Measurements from ENCODE around the gene ARHGAP23.
"Not testable (repeated sequence)": the region's sequence is repeated elsewhere in the genome, so short reads cannot be mapped to it uniquely, and the experiment has no call there.

ARHGAP23 gene

DNA sequence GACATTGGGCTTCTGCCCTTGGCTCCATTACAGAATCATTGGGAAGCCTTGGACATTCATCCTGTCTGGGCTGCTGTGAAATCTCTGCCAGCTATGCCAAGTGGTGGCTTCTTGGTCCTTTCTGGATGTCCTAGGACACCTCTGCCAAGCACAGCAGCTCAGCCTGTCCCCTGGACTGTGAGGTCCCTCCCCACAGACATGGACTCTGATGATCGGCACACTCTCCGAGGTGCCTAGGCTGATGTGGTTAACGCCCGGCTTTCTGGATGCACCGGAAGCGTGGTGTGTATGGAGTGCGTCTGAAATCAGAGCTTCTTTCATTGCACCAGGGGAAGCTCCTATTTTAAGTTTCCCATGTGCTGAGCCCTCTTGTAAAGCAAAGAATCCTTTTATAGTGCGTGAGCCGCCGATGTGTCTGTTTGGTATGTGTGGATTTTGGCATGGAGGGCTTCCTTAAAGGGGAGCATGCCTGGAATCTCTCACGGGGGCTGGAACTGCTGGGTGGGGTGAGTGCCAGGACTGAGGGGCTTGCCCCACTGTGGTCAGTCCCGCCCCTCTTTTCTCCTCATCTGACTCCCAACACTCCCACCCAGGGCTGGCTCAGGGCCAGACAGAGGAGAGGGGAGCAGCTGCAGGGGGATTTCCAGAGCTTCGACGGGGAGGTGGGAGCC is 7.0 kb upstream of the ARHGAP23 start:
- DNase-seq, result no peak

DNA sequence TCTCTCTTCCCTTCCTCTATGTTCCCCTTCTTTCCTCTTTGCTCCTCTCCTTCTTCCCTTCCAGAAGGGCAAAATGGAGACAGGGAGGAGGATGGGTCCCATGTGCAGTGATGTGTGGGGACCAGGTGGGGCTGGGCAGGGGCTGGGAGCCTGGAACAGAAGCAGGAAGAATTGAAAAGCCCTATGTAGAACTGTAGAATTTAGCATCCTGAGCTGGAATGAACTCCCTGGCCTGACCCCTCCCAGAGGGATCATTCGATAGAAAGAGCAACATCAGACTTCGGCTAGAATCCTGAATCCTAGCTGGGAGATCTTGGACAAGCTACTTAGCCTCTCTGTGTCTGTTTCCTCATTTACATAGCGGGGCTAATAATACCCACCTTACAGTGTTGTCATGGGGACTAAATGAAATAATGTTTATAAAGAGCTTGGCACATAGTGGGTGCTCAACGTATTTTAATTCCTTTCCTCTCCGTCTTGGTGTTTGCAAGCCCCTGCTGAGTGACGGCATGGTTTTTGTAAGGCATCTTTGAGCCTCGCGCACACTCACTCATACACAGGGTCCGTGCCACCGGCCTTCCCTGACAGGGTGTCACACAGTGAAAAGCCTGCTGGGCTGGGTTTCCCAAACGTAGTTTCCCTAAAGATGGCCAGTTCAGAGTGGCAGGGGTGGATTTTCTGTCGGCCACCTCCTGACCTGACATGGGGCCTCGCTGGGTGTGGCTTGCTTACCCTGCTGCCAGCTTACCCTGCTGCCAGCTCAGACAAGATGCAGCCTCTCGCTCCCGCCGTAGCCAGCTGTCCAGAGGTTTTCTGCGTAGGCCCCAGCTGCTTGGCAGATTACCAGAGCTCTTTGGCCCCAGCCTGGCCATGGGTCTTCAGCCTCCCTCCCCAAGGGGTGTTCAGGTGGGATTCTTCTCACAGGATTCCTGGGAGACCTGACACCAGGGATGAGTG is 6.1 kb upstream of the ARHGAP23 start:
- no peak for DNase-seq

DNA sequence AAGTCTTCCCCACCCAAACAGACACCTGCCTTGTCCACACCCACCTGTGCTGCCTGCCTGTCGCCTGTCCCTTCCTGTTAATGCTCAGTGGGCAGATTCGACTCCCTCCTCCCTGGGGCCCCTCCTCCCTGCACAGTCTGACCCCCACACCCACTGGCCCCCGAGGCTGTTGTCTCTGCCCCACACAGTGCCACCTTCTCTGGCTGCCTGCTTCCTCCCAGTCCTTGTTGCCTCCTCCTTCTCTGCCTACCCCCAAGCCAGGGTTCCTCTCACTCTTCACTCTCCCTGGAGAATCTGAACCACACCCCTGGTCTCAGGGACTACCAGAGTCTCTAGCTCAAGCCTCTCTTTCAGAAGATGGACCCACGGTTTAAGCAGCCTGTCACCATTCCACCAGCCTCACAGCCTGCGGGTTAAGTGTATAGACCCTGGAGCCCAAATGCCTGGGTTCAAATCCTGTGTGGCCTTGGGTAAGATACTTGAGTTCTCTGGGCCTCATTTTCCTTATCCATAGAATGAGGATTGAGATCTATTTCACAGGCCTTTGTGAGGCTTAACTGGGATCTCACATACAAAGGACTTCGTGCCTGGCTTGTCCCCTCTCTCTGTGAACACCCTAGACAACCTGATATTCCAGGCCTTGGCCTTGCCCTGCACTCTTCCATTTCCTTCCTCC is 3.8 kb upstream of the ARHGAP23 start:
- no peak for DNase-seq

DNA sequence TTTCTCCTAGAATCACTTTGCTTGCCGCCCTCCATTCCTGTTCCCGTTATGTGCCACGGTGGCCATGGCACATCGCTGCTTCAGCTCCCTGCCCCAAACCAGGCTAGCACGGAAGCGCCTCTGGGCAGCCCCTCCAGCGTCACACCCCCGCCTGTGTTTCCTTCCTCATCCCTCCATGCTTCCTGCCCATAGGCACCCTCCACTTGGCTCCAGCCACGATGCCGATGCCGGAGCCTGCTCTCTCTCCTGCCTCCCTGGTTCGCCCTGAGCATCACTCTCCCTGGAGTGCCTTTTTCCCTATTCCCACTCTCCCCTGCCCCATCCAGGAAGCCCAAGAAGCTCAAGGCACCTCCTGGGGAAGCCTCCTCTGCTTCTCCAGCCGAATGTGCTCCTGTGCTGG is 3.2 kb upstream of the ARHGAP23 start:
- no peak for DNase-seq

DNA sequence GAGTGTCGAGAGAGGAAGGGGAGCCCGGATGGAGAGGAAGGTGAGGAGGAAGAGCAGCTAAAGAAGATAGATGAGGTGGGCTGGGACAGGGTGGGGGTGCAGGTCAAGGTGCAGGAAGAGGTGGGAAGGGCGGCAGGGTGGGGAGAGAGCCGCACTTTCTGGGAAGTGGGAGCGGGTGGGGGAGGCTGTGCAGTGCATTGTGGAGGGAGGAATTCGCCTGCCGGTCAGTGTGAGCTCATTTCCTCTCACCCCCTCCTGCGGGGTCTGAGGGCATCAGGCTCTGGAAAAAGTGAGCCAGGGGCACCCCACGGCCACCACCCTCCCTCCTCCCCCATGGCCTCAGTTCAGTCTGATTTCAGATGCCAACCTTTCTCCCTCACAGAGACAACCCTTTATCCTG is 2.5 kb upstream of the ARHGAP23 start:
- no peak for DNase-seq

DNA sequence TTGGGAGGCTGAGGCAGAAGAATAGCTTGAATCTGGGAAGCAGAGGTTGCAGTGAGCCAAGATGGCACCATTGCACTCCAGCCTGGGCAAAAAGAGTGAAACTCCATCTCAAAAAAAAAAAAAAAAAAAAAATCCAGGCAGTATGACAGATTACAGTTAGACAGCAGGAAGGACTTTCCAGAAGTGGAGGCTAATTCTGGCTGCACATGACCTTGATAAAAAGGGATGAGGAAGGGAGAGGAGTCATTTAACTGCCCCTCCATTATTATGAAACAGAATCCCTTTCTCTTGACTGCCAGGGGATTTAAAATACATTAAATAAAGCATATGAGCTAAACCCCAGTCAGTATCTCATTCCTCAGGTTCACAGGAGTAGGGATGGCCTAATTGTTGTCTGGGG is 1.8 kb upstream of the ARHGAP23 start:
- no peak for DNase-seq

DNA sequence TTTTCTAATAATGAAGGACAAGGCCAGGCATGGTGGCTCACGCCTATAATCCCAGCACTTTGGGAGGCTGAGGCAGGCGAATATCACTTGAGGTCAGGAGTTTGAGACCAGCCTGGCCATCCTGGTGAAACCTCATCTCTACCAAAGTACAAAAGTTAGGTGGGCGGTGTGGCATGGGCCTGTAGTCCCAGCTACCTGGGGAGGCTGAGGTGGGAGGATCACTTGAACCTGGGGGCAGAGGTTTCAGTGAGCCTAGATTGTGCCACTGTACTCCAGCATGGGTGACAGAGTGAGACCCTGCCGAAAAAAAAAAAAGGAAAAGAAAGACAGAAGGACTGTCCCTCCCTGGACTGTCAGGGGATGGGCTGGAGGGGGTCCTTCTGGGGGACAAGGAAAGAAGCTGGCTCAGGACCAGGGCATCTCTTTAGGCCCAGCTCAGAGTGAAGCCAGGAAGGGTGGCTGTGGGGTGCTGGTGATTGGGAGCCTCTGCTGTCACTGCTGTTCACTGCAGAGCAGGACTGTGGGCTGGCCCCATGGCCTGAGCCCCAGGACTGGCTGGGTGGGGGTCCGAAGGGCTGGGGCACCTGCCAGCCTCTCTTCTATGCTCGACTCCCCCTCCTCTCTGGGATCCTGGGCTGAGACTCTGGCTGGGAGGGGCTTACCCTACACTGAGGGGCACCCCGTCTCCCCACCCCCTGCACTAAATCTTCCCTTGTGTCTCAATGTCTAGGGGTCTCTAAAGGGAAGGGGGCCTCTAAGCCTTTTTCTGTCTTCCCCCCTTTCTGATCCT is 909 bp upstream of the ARHGAP23 start:
- DNase-seq, result no peak

DNA sequence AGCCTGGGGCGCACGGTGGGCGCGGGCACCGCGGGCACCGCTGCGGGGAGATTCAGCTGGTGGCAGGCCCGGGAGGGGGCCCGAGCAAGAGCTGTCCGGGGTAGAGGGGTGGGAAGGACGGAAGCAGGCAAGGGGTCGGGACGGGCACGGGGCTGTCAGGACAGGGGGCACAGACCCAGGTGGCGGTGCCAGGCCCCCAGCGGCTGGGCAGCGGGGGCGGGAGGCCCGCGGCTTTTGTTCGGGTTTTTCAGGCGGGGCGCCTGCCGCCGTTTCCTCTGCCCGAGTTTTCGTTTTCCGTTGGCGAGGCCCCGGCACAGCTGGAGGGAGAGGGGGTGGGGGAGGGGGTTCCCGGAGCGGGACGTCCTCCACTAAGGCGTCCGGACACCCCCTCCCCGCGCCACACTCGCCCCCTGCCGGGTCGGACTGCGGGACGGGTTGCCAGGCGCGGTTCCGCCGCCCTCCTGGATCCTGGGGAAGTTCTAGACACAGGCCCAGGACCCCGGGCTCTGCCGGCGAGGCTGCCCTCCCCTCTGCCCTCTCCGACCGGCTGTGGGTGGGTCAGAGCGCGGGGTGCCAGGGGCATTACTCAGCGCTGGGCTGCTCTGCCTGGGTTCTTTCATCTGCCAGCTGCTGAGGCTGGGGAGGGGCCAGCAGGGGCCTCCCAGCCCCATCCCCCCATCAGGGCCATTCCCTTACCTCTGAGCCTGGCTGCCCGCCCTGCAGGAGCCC is 543 bp downstream of the ARHGAP23 start:
- DNase-seq, result no peak

DNA sequence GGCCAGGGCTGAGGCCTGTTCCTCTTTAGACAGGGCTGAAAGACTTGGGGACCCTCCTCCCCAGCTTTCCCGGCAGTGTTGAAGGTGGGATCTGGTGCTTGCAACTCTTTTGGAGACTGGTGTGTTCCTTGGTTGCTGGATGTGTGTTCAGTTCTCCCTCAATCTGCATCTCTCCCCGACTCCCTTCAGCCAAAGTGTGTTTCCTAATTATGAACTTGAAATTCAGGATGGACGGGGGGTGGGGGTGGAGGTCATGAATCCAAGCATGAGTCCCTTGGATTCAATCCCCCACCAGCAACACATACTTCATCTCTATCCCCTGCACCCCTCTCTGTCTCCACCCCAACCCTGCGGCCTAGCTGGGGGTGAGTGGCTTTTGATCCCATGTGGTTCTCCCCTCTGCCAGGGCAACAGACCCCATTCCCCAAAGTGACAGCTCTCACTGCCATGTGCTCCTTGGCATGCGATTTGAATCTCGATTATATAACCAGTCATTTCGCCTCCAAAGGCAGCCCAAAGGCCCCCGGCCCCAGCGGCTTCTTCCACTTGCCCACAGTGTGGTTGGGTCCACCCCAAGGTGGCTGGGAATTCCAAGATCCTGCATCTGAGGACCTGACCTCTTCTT is 1.3 kb downstream of the ARHGAP23 start:
- DNase-seq, result no peak

DNA sequence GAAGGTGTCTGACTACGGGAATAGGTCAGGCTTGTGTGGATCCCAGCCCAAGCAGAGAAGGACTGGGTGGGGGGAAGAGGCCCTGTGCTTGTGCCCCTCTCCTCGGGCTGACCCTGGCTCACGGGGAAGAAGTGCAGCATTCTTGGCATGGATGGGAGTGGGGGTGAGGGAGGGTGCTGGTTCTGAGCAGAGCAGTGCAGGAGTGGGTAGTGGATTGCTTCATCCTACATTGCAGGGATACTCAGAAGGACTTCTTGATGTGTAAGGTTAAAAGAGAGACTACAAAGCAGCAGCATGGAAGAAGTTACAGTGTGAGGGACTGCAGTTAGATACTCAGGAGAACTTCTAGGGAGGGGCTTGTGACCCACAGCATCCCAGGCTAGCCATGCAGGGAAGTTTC is 2.1 kb downstream of the ARHGAP23 start:
- DNase-seq, result no peak

DNA sequence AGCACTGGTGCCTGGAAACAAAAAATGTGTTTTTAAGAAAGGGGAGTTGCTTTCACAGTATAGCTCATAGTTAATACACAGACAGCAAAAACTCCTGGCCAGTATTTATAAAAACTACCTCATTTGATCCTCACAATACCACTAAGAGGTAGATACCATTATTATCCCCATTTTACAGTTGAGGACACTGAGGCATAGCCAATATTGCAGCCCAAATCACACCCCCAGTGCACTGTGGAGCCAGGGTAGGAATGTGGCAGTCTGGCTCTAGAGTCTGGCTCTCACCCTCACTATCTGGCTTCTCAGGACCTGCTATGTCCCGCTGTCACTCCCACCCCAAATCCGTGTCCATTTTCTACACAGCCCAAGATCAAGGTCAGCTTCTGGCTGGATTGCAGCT is 2.6 kb downstream of the ARHGAP23 start:
- no peak for DNase-seq

DNA sequence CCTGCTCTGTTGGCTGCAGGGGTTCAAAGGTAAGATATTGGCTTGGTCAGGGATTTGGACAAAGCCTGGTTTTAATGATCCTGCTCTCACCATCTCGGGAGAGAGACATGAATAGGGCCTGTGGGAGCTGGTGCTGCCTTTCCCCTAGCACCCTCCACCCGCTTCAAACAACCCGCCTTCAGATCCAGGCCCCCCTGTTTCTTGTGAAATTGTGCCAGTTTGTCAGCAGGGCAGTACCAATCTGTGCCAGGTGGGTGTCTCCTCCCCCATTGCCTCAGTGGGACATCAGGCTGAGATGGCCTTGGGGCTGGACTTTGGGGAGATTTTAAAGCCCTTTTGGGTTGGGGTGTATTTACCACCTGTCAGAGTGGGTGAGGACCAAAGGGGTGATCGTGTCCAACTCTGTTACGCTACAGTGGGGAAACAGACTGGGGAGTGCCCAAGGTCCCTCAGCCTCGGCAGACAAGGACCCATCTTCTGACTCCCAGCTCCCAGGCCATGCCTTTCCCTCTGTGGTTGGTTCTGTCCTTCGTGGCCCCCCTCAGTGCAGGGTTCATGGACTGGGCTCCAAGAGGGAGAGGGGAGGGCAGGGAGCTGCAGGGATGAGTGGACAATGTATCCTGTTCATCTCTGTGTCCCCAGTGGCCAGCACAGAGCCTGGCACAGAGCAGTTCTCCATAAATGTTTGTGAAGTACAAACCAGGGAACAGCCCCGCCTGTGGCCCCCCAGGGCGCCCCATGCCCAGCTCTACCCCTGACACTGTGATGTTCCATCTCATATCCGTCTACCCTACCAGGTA is 3.3 kb downstream of the ARHGAP23 start:
- DNase-seq, result no peak

DNA sequence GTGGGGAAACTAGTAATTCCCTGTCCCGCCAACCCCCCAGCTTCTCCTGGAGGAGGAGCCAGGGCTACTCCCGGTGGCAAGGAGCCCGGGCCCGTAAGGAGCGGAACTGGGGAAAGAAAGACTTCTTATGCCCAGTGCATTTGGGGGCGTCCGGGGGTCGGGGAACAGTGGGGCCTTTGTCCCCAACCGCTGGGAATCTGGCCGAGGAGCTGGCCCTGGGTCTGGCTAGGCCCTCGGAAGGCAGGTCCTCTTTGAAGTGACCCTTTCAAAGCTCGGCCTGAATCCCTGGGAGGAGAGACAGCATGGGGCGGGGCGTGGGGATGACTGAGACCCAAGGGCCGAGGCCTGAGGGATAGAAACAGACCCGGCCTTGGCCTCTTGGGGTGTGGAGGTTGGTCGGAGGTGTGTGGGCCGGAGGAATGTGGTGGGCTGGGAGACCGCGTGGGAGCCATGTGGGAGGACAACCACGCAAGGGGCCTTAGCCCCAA is 6.0 kb downstream of the ARHGAP23 start:
- DNase-seq, result no peak

DNA sequence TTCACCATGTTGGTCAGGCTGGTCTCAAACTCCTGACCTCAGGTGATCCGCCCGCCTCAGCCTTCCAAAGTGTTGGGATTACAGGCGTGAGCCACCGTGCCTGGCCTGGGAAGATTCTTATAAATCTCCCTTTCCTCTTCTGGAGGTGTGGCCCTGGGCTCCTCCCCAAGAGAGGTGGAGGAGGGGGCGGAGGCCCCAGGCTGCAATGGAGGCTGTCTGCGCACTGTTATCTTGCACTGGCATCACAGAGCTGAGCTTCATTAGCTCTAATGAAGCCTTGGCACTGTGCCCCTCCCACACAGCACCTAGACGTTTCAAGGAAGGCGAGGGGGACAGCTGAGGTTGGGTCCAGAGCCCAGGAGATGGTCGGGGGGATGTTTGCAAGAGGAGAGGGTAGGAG is 7.5 kb downstream of the ARHGAP23 start:
- no peak for DNase-seq

DNA sequence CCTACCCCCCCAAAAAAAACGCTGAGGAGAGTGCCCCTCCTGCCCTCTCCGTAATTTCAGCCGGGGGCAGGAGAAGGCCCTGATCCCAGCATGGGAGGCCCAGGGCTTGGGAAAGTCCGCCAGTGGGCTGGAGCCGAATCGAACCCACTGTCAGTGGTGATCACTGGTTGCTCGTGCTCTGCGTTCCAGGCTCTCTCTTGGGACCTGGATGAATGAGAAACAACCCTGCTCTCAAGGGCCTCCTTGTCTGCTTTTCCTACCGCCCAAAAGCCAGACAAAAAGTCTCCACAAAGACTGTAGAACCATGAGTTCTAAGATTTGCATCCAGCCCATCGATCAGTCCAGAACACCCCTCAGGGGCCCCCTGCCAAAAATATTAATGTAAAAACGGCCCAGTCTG is 8.1 kb downstream of the ARHGAP23 start:
- DNase-seq, result no peak

DNA sequence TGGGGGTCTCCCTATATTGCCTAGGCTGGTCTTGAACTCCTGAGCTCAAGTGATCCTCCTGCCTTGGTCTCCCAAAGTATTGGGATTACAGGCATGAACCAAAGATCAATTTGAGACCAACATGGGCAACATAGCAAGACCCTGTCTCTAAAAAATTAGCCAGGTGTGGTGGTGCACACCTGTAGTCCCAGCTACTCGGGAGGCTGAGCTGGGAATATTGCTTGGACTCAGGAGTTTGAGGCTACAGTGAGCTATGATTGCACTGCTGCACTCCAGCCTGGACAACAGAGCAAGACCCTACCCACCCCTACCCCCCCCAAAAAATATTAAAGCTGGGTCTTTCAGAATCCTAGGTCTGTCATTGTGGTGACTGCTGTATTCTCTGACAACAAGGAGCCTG is 9.0 kb downstream of the ARHGAP23 start:
- not testable (repeated sequence) for DNase-seq

DNA sequence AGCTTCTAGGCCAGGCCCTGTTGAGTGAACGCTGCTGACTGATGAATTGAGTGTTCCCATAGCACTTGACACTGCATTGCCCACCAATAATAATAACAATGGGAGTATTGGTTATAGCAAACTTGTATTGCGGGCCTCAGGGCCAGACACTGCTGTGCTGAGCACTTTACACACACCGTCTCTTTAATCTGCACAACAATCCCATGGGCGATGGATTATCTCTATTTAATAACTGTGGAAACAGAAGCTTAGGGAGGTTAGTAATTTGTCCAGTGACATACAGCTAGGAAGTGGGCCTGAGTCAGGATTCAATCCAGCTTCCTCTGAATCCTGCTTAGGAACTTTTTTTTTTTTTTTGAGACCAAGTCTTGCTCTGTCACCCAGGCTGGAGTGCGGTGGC is 11.2 kb downstream of the ARHGAP23 start:
- no peak for DNase-seq

DNA sequence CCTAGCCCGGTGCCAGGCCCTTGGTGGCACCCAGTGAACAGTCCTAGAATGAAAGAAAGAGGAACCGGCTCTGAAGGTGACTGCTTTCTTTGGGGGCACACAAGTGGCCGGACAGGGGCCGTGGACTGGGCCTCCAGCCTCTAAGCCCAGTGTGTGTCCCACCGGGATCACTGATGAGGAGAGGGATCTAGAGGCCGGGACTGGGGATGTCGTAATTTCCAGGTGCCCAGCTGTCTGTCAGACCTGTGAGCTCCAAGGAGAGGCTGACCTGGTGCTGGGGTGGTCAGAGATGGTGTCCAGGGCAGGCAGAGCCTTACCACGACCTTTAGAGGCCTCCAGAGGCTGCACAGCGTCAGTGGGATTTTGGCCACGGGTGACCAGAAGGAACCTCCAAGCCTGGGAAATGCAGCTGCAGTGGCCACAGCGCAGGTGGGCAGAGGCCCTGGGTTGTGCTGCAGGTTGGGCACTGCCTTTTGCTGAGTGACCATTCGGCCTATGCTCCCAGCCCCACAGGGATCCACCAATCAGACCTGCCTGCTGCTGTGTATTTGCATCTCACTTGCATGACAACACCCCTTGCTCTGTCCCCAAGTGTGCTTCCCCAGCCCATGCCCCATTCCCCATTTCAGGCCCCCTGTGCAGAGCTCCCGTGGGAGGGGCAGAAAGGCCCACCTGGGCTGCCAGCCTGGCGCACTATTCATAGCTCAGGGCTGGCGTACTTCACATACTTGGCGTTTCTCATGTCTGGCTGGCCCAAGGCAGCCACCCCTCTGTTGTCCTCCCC is 12.5 kb downstream of the ARHGAP23 start:
- no peak for DNase-seq

DNA sequence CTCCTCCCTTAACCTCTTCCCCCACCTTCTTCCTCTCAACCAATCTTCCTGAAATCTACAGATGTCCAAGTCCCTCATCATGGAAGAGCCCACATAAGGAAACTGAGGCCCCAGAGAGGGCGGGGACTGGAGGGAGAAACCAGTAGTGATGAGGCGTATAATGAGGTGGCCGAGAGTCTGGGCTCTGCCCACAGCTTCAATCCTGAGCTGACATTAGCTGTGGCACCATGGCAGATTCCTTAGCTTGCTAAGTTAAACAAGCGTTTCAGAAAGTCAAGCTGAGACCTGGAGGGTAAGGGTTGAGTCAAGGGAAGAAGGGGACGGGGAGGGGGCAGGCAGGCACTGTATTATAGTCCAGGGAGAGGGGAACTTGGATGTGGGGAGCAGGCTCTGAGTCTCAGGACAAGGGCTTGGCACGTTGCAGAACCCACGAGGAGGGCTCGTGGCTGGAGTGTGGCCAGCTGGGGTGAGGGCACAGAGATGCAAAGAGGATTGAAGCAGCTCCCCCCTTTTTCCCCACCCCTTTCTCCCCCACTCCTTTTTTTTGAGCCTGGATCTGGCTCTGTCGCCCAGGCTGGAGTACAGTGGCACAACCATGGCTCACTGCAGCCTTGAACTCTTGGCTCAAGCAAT is 13.3 kb downstream of the ARHGAP23 start:
- no peak for DNase-seq

Measured in SIG-M5 (cell line).